SH-SY5Y (cell line): Measurements from ENCODE around the gene GPR137.

ENCODE experiments used
- GATA2 ChIP-seq: IDR thresholded peaks from 2 replicates; pipeline ENCODE4 v1.6.1; 2011; ENCODE audit warnings: mild to moderate bottlenecking, low read depth, low read length
- GATA3 ChIP-seq: IDR thresholded peaks from 2 replicates; pipeline ENCODE4 v1.6.1; 2011; ENCODE audit warnings: low read depth, mild to moderate bottlenecking, low read length, moderate library complexity

The GPR137 gene

GRCh38 chr11:64306563-64306875 lies 20.9 kb downstream of the GPR137 start:
- TF ChIP-seq GATA3: no peak
- TF ChIP-seq GATA2: no peak

DNA sequence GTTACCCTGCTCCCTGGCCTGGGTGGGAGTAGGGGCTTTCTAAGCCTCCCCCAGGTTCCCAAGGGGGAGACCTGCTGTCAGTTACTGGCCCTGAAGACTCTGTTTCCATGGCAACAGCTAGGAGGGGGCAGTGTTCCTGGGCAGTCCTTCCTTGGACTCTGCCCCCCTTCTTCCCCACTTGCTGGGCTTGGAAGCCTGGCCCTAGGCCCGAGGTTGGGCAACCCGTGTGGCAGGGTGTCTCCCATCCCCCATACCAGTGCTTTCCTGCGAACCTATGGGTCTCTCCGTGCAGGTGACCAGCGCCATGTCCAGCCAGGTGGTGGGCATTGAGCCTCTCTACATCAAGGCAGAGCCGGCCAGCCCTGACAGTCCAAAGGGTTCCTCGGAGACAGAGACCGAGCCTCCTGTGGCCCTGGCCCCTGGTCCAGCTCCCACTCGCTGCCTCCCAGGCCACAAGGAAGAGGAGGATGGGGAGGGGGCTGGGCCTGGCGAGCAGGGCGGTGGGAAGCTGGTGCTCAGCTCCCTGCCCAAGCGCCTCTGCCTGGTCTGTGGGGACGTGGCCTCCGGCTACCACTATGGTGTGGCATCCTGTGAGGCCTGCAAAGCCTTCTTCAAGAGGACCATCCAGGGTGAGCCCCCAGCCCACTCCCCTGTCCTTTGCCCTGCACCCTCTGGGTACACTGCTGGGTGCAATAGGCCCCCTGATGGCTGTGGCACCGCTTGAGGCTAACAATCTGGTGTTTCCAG lies 21.4 kb downstream of the GPR137 start:
- TF ChIP-seq GATA2: no peak
- TF ChIP-seq GATA3: no peak

DNA sequence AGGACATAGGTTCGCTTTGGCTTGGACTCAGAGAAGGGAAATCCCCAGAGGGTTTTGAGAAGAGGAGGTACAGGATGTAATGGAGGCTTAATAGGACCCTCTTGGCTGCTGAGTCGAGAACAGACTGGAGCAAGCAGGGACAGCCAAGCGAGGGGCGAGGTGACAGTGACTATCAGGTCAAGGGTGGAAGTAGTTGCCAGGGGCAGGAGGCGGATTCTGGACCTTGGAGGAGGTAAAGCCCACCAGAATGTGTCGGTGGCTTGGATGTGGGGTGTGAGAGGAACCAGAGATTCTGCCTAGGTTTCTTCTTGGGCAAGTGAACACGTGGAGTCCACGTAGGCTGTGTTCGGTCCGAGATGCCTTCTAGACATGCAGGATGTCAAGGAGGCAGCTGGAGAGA lies 27.3 kb downstream of the GPR137 start:
- TF ChIP-seq GATA3 (no peak), GATA2 (no peak)

- TF ChIP-seq GATA3 (no peak), GATA2 (no peak)
Observed at GRCh38 chr11:64313491-64314145, 28.0 kb downstream of the GPR137 start.

GRCh38 chr11:64314146-64314804 lies 28.6 kb downstream of the GPR137 start:
- TF ChIP-seq GATA2 (no peak), GATA3 (no peak)

DNA sequence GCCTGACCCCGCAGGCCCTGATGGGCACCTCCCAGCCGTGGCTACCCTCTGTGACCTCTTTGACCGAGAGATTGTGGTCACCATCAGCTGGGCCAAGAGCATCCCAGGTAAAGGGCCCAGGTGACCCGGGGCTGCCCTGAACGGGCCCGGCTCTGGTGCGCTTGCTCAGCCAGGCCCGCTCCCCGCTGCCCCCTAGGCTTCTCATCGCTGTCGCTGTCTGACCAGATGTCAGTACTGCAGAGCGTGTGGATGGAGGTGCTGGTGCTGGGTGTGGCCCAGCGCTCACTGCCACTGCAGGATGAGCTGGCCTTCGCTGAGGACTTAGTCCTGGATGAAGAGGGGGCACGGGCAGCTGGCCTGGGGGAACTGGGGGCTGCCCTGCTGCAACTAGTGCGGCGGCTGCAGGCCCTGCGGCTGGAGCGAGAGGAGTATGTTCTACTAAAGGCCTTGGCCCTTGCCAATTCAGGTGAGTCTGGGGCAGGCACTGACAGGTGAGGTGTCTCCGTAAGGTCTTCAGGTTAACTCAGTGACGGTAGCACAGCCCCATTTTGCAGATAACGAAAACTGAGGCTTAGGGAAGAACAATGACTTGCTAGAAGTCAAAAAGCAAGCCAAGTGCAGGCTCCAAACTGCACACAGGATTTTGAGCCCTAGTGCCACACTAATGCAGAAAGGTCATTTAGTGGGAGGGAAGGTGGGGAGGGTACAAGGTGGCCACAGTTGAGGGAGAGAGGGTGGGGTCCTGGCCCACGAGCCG lies 29.3 kb downstream of the GPR137 start:
- TF ChIP-seq GATA2 (no peak), GATA3 (no peak)

- TF ChIP-seq GATA3: no peak
- TF ChIP-seq GATA2: no peak
Observed at GRCh38 chr11:64316672-64317324, 31.1 kb downstream of the GPR137 start.

DNA sequence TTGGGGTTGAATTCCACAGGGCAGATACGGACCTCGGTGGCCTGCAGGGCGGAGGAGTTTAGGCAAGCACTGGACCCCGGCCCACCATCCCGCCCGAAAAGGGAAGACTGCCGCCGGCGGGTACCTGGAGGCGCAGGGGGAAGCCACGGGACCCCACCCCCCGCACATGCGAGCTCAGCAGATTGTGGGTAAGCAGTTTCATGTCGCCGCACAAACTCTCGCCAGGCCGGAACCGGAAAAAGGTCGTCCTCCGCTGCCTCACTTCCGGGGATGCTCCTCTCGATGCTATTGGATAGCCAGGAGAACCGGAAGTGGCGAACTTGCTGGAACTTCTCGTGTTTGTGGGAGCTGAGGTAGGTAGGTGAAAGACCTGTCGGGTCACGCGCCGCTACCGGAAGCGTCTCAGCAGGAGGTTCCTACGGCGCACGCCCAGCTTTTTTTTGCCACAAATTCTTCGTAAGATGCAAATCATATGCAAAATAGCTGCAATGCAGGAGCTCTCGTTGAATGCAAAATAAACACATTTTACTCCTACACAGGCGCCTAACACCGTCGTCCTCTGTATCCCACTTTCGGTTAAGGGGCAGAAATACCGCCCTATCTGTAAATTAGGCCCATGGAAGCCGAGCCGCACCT lies 31.8 kb downstream of the GPR137 start, which contains the start of gene TRMT112:
Gene TRMT112 (minus strand): TSS at position 235 of the 636 bp plus-strand sequence. CDS start 33 bp downstream, at position 202.
- TF ChIP-seq GATA2 (no peak), GATA3 (no peak)

- no peak for TF ChIP-seq GATA2
- no peak for TF ChIP-seq GATA3
Observed at GRCh38 chr11:64317961-64318765, 32.5 kb downstream of the GPR137 start, which contains the start of gene PRDX5. PRDX5 (plus strand) TSS chr11:64318121; CDS start chr11:64318216, 95 bp downstream.

- TF ChIP-seq GATA3 (no peak), GATA2 (no peak)
Observed at GRCh38 chr11:64318766-64319761, 33.4 kb downstream of the GPR137 start.

DNA sequence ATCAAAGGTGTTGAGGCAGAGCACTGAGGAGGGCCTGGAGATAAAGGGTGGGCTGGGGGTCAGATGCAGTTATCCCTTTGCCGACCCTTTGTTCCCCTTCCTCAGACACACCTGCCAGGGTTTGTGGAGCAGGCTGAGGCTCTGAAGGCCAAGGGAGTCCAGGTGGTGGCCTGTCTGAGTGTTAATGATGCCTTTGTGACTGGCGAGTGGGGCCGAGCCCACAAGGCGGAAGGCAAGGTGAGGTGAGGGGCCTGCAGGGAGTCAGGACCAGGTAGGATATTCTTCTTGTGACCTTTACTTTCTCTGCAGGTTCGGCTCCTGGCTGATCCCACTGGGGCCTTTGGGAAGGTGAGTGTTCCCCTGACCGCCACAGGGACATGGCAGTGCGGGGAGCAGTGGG lies 34.9 kb downstream of the GPR137 start:
- TF ChIP-seq GATA3: no peak
- TF ChIP-seq GATA2: no peak

DNA sequence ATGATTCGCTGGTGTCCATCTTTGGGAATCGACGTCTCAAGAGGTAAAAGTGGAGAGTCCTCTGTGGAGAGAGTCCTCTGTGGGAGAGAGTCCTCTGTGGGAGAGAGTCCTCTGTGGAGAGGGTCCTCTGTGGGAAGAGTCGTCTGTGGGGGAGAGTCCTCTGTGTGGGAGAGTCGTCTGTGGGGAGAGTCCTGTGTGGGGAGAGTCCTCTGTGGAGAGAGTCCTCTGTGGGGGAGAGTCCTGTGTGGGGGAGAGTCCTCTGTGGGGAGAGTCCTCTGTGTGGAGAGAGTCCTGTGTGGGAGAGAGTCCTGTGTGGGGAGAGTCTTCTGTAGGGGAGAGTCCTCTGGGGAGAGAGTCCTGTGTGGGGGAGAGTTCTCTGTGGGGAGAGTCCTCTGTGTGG lies 35.4 kb downstream of the GPR137 start:
- TF ChIP-seq GATA3 (no peak), GATA2 (no peak)
